ENCODE data around the gene SYDE2.

DNA sequence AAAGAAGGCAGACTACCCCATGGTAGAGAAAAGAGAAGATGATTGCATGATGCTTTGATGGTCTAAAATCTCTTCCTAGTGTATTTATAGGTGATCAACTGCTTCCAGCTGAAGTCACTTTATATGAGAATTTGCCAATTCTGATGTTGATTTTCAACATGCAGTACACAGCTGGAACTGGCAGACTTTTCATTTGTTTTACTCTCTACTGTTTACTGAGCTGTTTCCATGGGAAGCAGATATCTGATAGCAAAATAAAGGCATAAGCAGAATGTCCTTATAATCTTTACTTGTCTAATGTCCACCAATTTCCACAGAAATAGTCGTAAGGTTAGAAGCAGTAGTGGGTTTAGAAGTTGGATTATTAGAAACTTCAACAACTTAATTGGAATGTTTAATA, 74.9 kb downstream of the SYDE2 start:
- TF ChIP-seq, protein P1, sequence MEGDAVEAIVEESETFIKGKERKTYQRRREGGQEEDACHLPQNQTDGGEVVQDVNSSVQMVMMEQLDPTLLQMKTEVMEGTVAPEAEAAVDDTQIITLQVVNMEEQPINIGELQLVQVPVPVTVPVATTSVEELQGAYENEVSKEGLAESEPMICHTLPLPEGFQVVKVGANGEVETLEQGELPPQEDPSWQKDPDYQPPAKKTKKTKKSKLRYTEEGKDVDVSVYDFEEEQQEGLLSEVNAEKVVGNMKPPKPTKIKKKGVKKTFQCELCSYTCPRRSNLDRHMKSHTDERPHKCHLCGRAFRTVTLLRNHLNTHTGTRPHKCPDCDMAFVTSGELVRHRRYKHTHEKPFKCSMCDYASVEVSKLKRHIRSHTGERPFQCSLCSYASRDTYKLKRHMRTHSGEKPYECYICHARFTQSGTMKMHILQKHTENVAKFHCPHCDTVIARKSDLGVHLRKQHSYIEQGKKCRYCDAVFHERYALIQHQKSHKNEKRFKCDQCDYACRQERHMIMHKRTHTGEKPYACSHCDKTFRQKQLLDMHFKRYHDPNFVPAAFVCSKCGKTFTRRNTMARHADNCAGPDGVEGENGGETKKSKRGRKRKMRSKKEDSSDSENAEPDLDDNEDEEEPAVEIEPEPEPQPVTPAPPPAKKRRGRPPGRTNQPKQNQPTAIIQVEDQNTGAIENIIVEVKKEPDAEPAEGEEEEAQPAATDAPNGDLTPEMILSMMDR (conservative IDR thresholded peaks at IDR 0.05 in 1 of 2, IDR thresholded peaks at IDR 0.05 in 1 of 2; ENCODE audit: low read depth in 1 of 2, low read length in 2 of 2), result no peak
- TF ChIP-seq EZH2 (IDR thresholded peaks at IDR 0.05; ENCODE audit: low read length, missing control alignments), result no peak

All from fibroblast of lung (primary cell).